H9 (cell line): ENCODE results near the gene TMEM14B. TPM values are rescaled to one million over a fixed set of nuclear protein-coding genes. Genes with fewer than 3 reads are reported as not detected.
A peak's percentile ranks its signal among the peaks of the same experiment; 100 is the strongest.

ENCODE experiments used
- DNase-seq: peaks from one replicate; pipeline ENCODE4 v3.0.0-alpha.2; 2017
- H2AFZ ChIP-seq: one replicate; pipeline ENCODE4 v1.6.1; 2013; ENCODE audit warnings: mild to moderate bottlenecking, low read length, control low read depth, moderate library complexity
- H2AK5ac ChIP-seq: 2 replicates; pipeline ENCODE4 v1.6.1; 2013; ENCODE audit warnings: low read length, control low read depth, mixed read lengths; ENCODE audit not compliant: insufficient read length
- H2BK120ac ChIP-seq: one replicate; pipeline ENCODE4 v1.6.1; 2013; ENCODE audit warnings: low read depth, mild to moderate bottlenecking, low read length, control low read depth, inconsistent platforms; ENCODE audit not compliant: poor library complexity, severe bottlenecking
- H2BK12ac ChIP-seq: 2 replicates; pipeline ENCODE4 v1.6.1; 2013; ENCODE audit warnings: low read length, control low read depth, mixed read lengths, low read depth; ENCODE audit not compliant: insufficient read length
- H2BK15ac ChIP-seq: 2 replicates; pipeline ENCODE4 v1.6.1; 2013; ENCODE audit warnings: low read depth, low read length, control low read depth
- H2BK20ac ChIP-seq: one replicate; pipeline ENCODE4 v1.6.1; 2013; ENCODE audit warnings: low read depth, mild to moderate bottlenecking, low read length, control low read depth, inconsistent platforms; ENCODE audit not compliant: poor library complexity, severe bottlenecking
- H2BK5ac ChIP-seq: 2 replicates; pipeline ENCODE4 v1.6.1; 2013; ENCODE audit warnings: low read length, control low read depth, mixed read lengths; ENCODE audit not compliant: insufficient read length
- H3K14ac ChIP-seq: 2 replicates; pipeline ENCODE4 v1.6.1; 2013; ENCODE audit warnings: low read length, control low read depth; ENCODE audit not compliant: insufficient read depth
- H3K18ac ChIP-seq: 2 replicates; pipeline ENCODE4 v1.6.1; 2013; ENCODE audit warnings: low read depth, mild to moderate bottlenecking, mixed read lengths, low read length, control low read depth; ENCODE audit not compliant: insufficient read length
- H3K23ac ChIP-seq: 2 replicates; pipeline ENCODE4 v1.6.1; 2013; ENCODE audit warnings: low read length, control low read depth, mixed read lengths, low read depth; ENCODE audit not compliant: insufficient read length
- H3K23me2 ChIP-seq: 2 replicates; pipeline ENCODE4 v1.6.1; 2013; ENCODE audit warnings: low read depth, mild to moderate bottlenecking, mixed read lengths, low read length, control low read depth; ENCODE audit not compliant: insufficient read length, poor library complexity, severe bottlenecking
- H3K27ac ChIP-seq: 2 replicates; pipeline ENCODE4 v1.5.1; 2013; ENCODE audit warnings: low read length, control low read depth, mixed read lengths, low read depth; ENCODE audit not compliant: insufficient read length
- H3K27me3 ChIP-seq: 2 replicates; pipeline ENCODE4 v1.6.1; 2013; ENCODE audit warnings: low read length, control low read depth, inconsistent platforms; ENCODE audit not compliant: insufficient read depth
- H3K4ac ChIP-seq: 2 replicates; pipeline ENCODE4 v1.6.1; 2013; ENCODE audit warnings: low read depth, mild to moderate bottlenecking, control low read depth, inconsistent platforms, low read length, moderate library complexity
- H3K4me1 ChIP-seq: 2 replicates; pipeline ENCODE4 v1.6.1; 2013; ENCODE audit warnings: low read length, control low read depth, inconsistent platforms; ENCODE audit not compliant: insufficient read depth
- H3K4me2 ChIP-seq: 2 replicates; pipeline ENCODE4 v1.6.1; 2013; ENCODE audit warnings: low read length, control low read depth, mixed read lengths; ENCODE audit not compliant: insufficient read length, insufficient read depth
- H3K56ac ChIP-seq: 2 replicates; pipeline ENCODE4 v1.6.1; 2013; ENCODE audit warnings: low read depth, mild to moderate bottlenecking, mixed read lengths, low read length, control low read depth; ENCODE audit not compliant: insufficient read length
- H3K79me1 ChIP-seq: 2 replicates; pipeline ENCODE4 v1.6.1; 2013; ENCODE audit warnings: low read depth, mild to moderate bottlenecking, moderate library complexity, low read length, control low read depth, inconsistent platforms; ENCODE audit not compliant: insufficient read depth, poor library complexity, severe bottlenecking
- H3K79me2 ChIP-seq: 2 replicates; pipeline ENCODE4 v1.6.1; 2013; ENCODE audit warnings: low read length, control low read depth, inconsistent platforms; ENCODE audit not compliant: insufficient read depth
- H3K9ac ChIP-seq: 2 replicates; pipeline ENCODE4 v1.6.1; 2013; ENCODE audit warnings: low read length, control low read depth, mixed read lengths; ENCODE audit not compliant: insufficient read length; ENCODE audit errors: extremely low read depth
- H3K9me3 ChIP-seq: one replicate; pipeline ENCODE4 v1.6.1; 2013; ENCODE audit warnings: low read depth, low read length, inconsistent platforms; ENCODE audit not compliant: control insufficient read depth
- H3T11ph ChIP-seq: one replicate; pipeline ENCODE4 v1.6.1; 2013; ENCODE audit warnings: mild to moderate bottlenecking, low read length, control low read depth, inconsistent platforms
- H4K20me1 ChIP-seq: one replicate; pipeline ENCODE4 v1.6.1; 2013; ENCODE audit not compliant: control insufficient read depth, insufficient read length, insufficient read depth
- H4K5ac ChIP-seq: 2 replicates; pipeline ENCODE4 v1.6.1; 2013; ENCODE audit warnings: low read depth, mild to moderate bottlenecking, mixed read lengths, low read length, control low read depth; ENCODE audit not compliant: insufficient read length
- H4K8ac ChIP-seq: replicated peaks from 2 replicates; pipeline ENCODE4 v1.6.1; 2013; ENCODE audit warnings: low read length, control low read depth, mixed read lengths, low read depth; ENCODE audit not compliant: insufficient read length
- H4K91ac ChIP-seq: 2 replicates; pipeline ENCODE4 v1.6.1; 2013; ENCODE audit warnings: low read depth, mild to moderate bottlenecking, moderate library complexity, mixed read lengths, low read length, control low read depth; ENCODE audit not compliant: insufficient read length
- H3K27ac Mint-ChIP-seq, 3 experiments: 2 replicates in 2 of 3; 3 replicates in 1 of 3; pipeline ENCODE4 v1.8.0; 2020 to 2021; ENCODE audit warnings: mixed read lengths in 3 of 3, mild to moderate bottlenecking in 1 of 3, moderate library complexity in 1 of 3
- H3K27me3 Mint-ChIP-seq: 2 replicates; pipeline ENCODE4 v1.8.0; 2021; ENCODE audit warnings: low read depth, mild to moderate bottlenecking, moderate library complexity, mixed read lengths
- H3K36me3 Mint-ChIP-seq, 3 experiments: 2 replicates in 2 of 3; 3 replicates in 1 of 3; pipeline ENCODE4 v1.8.0; 2020 to 2021; ENCODE audit warnings: low read depth in 3 of 3, mixed read lengths in 3 of 3; ENCODE audit not compliant: insufficient read depth in 1 of 3
- H3K4me1 Mint-ChIP-seq, 2 experiments: 2 replicates each; pipeline ENCODE4 v1.8.0; 2020; ENCODE audit warnings: mixed read lengths in 2 of 2
- H3K4me3 Mint-ChIP-seq, 2 experiments: 2 replicates in 1 of 2; 3 replicates in 1 of 2; pipeline ENCODE4 v1.8.0; 2020 to 2021; ENCODE audit warnings: mild to moderate bottlenecking in 2 of 2, mixed read lengths in 2 of 2, moderate library complexity in 1 of 2
- H3K9me3 Mint-ChIP-seq, 2 experiments: 2 replicates in 1 of 2; 3 replicates in 1 of 2; pipeline ENCODE4 v1.8.0; 2020; ENCODE audit warnings: mild to moderate bottlenecking in 2 of 2, mixed read lengths in 2 of 2, moderate library complexity in 1 of 2
- CTCF ChIP-seq: fragments of 200-600 bp; sonication (generic); conservative IDR thresholded peaks from 3 replicates; pipeline ENCODE4 v1.8.0; 2021; ENCODE audit warnings: antibody characterized with exemption, mild to moderate bottlenecking
- WGBS: extraction: QIAGEN DNeasy Blood & Tissue Kit; methylation state at CpG from one replicate; pipeline ENCODE4 v1.1.7; 2013; ENCODE audit warnings: missing lambda C conversion rate, low lambda C conversion rate, mixed read lengths; ENCODE audit not compliant: insufficient read length; ENCODE audit errors: extremely low coverage; 5-methylcytosine and 5-hydroxymethylcytosine counted together
- total RNA-seq: library from RNA; stranded (reverse); gene quantifications from 2 replicates; pipeline ENCODE4 v1.2.1, GENCODE V29; 2021

TMEM14B gene
- total RNA-seq, 1 experiment from 2014 or later = 107 TPM

- Histone ChIP-seq H3K4me1 (0 out of 2 replicates have a peak, but pooled peaks cover 2% of the 10 kb centered on the region), H3K18ac (peak within 1 kb of the TSS; percentile 34), H2AFZ (peak within 1 kb of the TSS; percentile 54), H3K79me1 (no peaks in the 10 kb centered on the region), H2BK120ac (no peak within 1 kb of the TSS), H3K23me2 (peaks cover 9% of the 10 kb centered on the region), H2BK5ac (no peak within 1 kb of the TSS), H3K27me3 (no peaks in the 10 kb centered on the region), H2BK20ac (no peak within 1 kb of the TSS), H3K56ac (no peak within 1 kb of the TSS), H4K8ac (no peak within 1 kb of the TSS), H3T11ph (no peak within 1 kb of the TSS), H3K27ac (peak within 1 kb of the TSS; percentile 82), H3K23ac (no peak within 1 kb of the TSS), H3K9me3 (no peaks in the 10 kb centered on the region), H3K14ac (peak within 1 kb of the TSS; percentile 37; the same call in 1 of the 2 replicates), H3K4me2 (peak within 1 kb of the TSS; percentile 76), H3K79me2 (no peaks in the 10 kb centered on the region), H2BK15ac (no peak within 1 kb of the TSS), H4K5ac (no peak within 1 kb of the TSS), H3K9ac (peak within 1 kb of the TSS; percentile 95), H3K4ac (no peak within 1 kb of the TSS), H4K91ac (no peak within 1 kb of the TSS), H2BK12ac (no peak within 1 kb of the TSS), H2AK5ac (no peak within 1 kb of the TSS), H4K20me1 (no peaks in the 10 kb centered on the region)
- no peak for TF ChIP-seq CTCF
- H3K4me3 Mint-ChIP-seq = peak within 1 kb of the TSS; percentile 90 to 96
- peaks cover 10 to 41% (median 38%) of the 10 kb centered on the region in 3 experiments for H3K36me3 Mint-ChIP-seq
- peaks cover 3% of the 10 kb centered on the region in 2 experiments; a peak in 3 of 5 replicates for H3K9me3 Mint-ChIP-seq
- no CpG with 5 or more reads among the region's 55 CpGs for WGBS
- no peaks in the 10 kb centered on the region; the same call in 1 of the 2 replicates for H3K27me3 Mint-ChIP-seq
- H3K4me1 Mint-ChIP-seq = peaks cover 19 to 23% of the 10 kb centered on the region in 2 experiments
- peak within 1 kb of the TSS; percentile 98 to 99 (median 99) for H3K27ac Mint-ChIP-seq
- DNase-seq = peak; percentile 99
These were observed 24.6 kb upstream of the TMEM14B start, which contains the start of gene TMEM14C for GRCh38 chr6:10722820-10723566. Gene TMEM14C (plus strand): TSS chr6:10723070. CDS start chr6:10724614, 1,544 bp downstream.
